ENCODE data around the gene DYNC2I2. TPM values are rescaled to one million over a fixed set of nuclear protein-coding genes. Genes with fewer than 3 reads are reported as not detected.
A peak's percentile ranks its signal among the peaks of the same experiment; 100 is the strongest.

The DYNC2I2 gene
- total RNA-seq, 1 experiment from 2014 or later = 225 TPM

- H3K4me3 ChIP-seq = no peak overlapping the region
- H3K36me3 ChIP-seq (ENCODE audit: low read depth) = peaks cover 6% of the 10 kb centered on the region
- no peak overlapping the region for H3K4me2 ChIP-seq
- peaks cover 9% of the 10 kb centered on the region for H3K4me1 ChIP-seq (replicated peaks; ENCODE audit: insufficient read depth)
- peaks cover 31% of the 10 kb centered on the region; the same call in 1 of the 2 replicates for H3F3A ChIP-seq (ENCODE audit: insufficient read depth, low read depth)
- H3K9me3 ChIP-seq (ENCODE audit: insufficient read depth, low read depth) = no peaks in the 10 kb centered on the region
- no peaks in the 10 kb centered on the region for H3K27me3 ChIP-seq (ENCODE audit: insufficient read depth, low read depth)
- no peak overlapping the region for H2AFZ ChIP-seq
- H4K20me1 ChIP-seq (ENCODE audit: insufficient read depth) = no peaks in the 10 kb centered on the region; the same call in 1 of the 2 replicates
- H3K27ac ChIP-seq = no peak overlapping the region
- no TSS peak for BruUV-seq (replicated peaks)
- CTCF ChIA-PET = no interaction called here
- POLR2A ChIA-PET (ENCODE audit: unreplicated experiment) = interaction anchor here (0.6 kb wide), 1 partner anchor 210 kb away, joined by 3 read pairs; the partner anchor contains the start of gene CERCAM
- H3K79me2 ChIP-seq (ENCODE audit: low read depth) = no peaks in the 10 kb centered on the region
- H3K9me2 ChIP-seq (ENCODE audit: insufficient read depth) = no peaks in the 10 kb centered on the region
- no peak for TF ChIP-seq CTCF (conservative IDR thresholded peaks at IDR 0.05)
- no peak for TF ChIP-seq EZH2 (IDR thresholded peaks at IDR 0.05; ENCODE audit: low read depth)
- intact Hi-C loops (cut with micrococcal nuclease; ENCODE audit: unreplicated experiment) = no loop called here
- DNase-seq = no peak
Measured at GRCh38 chr9:128629852-128630545, 26.6 kb downstream of the DYNC2I2 start.

- intact Hi-C loops (cut with micrococcal nuclease; ENCODE audit: unreplicated experiment) = no loop called here
- peaks cover 6% of the 10 kb centered on the region for H3K36me3 ChIP-seq (ENCODE audit: low read depth)
- no peaks in the 10 kb centered on the region; the same call in 1 of the 2 replicates for H4K20me1 ChIP-seq (ENCODE audit: insufficient read depth)
- TF ChIP-seq CTCF (conservative IDR thresholded peaks at IDR 0.05) = no peak
- TF ChIP-seq EZH2 (IDR thresholded peaks at IDR 0.05; ENCODE audit: low read depth) = no peak
- H2AFZ ChIP-seq = no peak overlapping the region
- no peak for DNase-seq
- CTCF ChIA-PET = no interaction called here
- H3K4me1 ChIP-seq (replicated peaks; ENCODE audit: insufficient read depth) = peaks cover under 1% of the 10 kb centered on the region; the same call in 1 of the 2 replicates
- no TSS peak for BruUV-seq (replicated peaks)
- no peaks in the 10 kb centered on the region for H3K9me2 ChIP-seq (ENCODE audit: insufficient read depth)
- H3K27me3 ChIP-seq (ENCODE audit: insufficient read depth, low read depth) = no peaks in the 10 kb centered on the region
- H3F3A ChIP-seq (ENCODE audit: insufficient read depth, low read depth) = peaks cover 30% of the 10 kb centered on the region; the same call in 1 of the 2 replicates
- H3K79me2 ChIP-seq (ENCODE audit: low read depth) = no peaks in the 10 kb centered on the region
- no peak overlapping the region for H3K4me2 ChIP-seq
- POLR2A ChIA-PET (ENCODE audit: unreplicated experiment) = no interaction called here
- no peak overlapping the region for H3K27ac ChIP-seq
- no peak overlapping the region for H3K4me3 ChIP-seq
- no peaks in the 10 kb centered on the region for H3K9me3 ChIP-seq (ENCODE audit: insufficient read depth, low read depth)
Measured at GRCh38 chr9:128629136-128629535, 27.5 kb downstream of the DYNC2I2 start.

GRCh38 chr9:128628471-128629048 lies 28.1 kb downstream of the DYNC2I2 start:
- intact Hi-C loops (cut with micrococcal nuclease; ENCODE audit: unreplicated experiment) = no loop called here
- Histone ChIP-seq H4K20me1 (ENCODE audit: insufficient read depth) (no peaks in the 10 kb centered on the region; the same call in 1 of the 2 replicates), H3K36me3 (ENCODE audit: low read depth) (peaks cover 6% of the 10 kb centered on the region), H3K79me2 (ENCODE audit: low read depth) (no peaks in the 10 kb centered on the region), H3K4me3 (no peak overlapping the region), H3K9me2 (ENCODE audit: insufficient read depth) (no peaks in the 10 kb centered on the region), H3F3A (ENCODE audit: insufficient read depth, low read depth) (peaks cover 24% of the 10 kb centered on the region; the same call in 1 of the 2 replicates), H2AFZ (no peak overlapping the region), H3K27me3 (ENCODE audit: insufficient read depth, low read depth) (no peaks in the 10 kb centered on the region), H3K4me1 (replicated peaks; ENCODE audit: insufficient read depth) (no peaks in the 10 kb centered on the region), H3K27ac (no peak overlapping the region), H3K4me2 (no peak overlapping the region), H3K9me3 (ENCODE audit: insufficient read depth, low read depth) (no peaks in the 10 kb centered on the region)
- CTCF ChIA-PET = no interaction called here
- DNase-seq = peak in 1 of 2 experiments; percentile 53
- BruUV-seq (replicated peaks) = no TSS peak
- POLR2A ChIA-PET (ENCODE audit: unreplicated experiment) = no interaction called here
- TF ChIP-seq CTCF (conservative IDR thresholded peaks at IDR 0.05) (no peak), EZH2 (IDR thresholded peaks at IDR 0.05; ENCODE audit: low read depth) (no peak)
